Natural killer cell (primary cell): ENCODE measurements around the gene ANKFN1. TPM values are rescaled to one million over a fixed set of nuclear protein-coding genes. Genes with fewer than 3 reads are reported as not detected.

Source experiments
- ATAC-seq, 3 donors: fragments of 150-1000 bp in 2 of 3; fragments of 200-7000 bp in 1 of 3; cut with Tn5 transposase; 1 replicate in 1 of 3; 2 replicates in 2 of 3; pipeline ENCODE4 v1.10.0; 2021; ENCODE audit warnings: mild to moderate bottlenecking in 2 of 3, moderate library complexity in 2 of 3
- DNase-seq, 2 donors: peaks; one replicate each; pipeline versions ENCODE4 v3.0.0 to v3.0.0-alpha.2; 2013 to 2021; ENCODE audit warnings: mixed read lengths in 1 of 2
- H3K27ac ChIP-seq: one replicate; pipeline ENCODE4 v1.5.1; 2013; ENCODE audit warnings: mild to moderate bottlenecking, low read length
- H3K27me3 ChIP-seq: one replicate; pipeline ENCODE4 v1.6.1; 2013; ENCODE audit warnings: low read length; ENCODE audit not compliant: control insufficient read depth, insufficient read depth
- H3K36me3 ChIP-seq: one replicate; pipeline ENCODE4 v1.6.1; 2013; ENCODE audit warnings: low read length; ENCODE audit not compliant: control insufficient read depth, insufficient read depth
- H3K4me1 ChIP-seq: one replicate; pipeline ENCODE4 v1.6.1; 2013; ENCODE audit warnings: low read length; ENCODE audit not compliant: control insufficient read depth, insufficient read depth
- H3K4me3 ChIP-seq: one replicate; pipeline ENCODE4 v1.5.1; 2013; ENCODE audit warnings: low read length
- H3K9me3 ChIP-seq: one replicate; pipeline ENCODE4 v1.6.1; 2013; ENCODE audit warnings: low read length; ENCODE audit not compliant: control insufficient read depth, insufficient read depth
- H3K27ac Mint-ChIP-seq, 2 donors: one replicate each; pipeline ENCODE4 v1.8.0; 2022; ENCODE audit warnings: mild to moderate bottlenecking in 2 of 2, mixed read lengths in 2 of 2, moderate library complexity in 1 of 2
- H3K27me3 Mint-ChIP-seq, 2 donors: one replicate each; pipeline ENCODE4 v1.8.0; 2022; ENCODE audit warnings: low read depth in 2 of 2, mixed read lengths in 2 of 2
- H3K36me3 Mint-ChIP-seq: one replicate; pipeline ENCODE4 v1.8.0; 2022; ENCODE audit warnings: mixed read lengths
- H3K4me1 Mint-ChIP-seq, 2 donors: one replicate each; pipeline ENCODE4 v1.8.0; 2022; ENCODE audit warnings: mixed read lengths in 2 of 2
- H3K4me3 Mint-ChIP-seq: one replicate; pipeline ENCODE4 v1.8.0; 2022; ENCODE audit warnings: mild to moderate bottlenecking, moderate library complexity, mixed read lengths
- H3K9me3 Mint-ChIP-seq, 2 donors: one replicate each; pipeline ENCODE4 v1.8.0; 2022; ENCODE audit warnings: mixed read lengths in 2 of 2
- WGBS: methylation state at CpG from one replicate; pipeline ENCODE4 v1.1.7; 2013; ENCODE audit warnings: missing lambda C conversion rate; ENCODE audit not compliant: insufficient coverage; 5-methylcytosine and 5-hydroxymethylcytosine counted together
- intact Hi-C: fragments of 100-400 bp; cut with micrococcal nuclease; formaldehyde crosslinking; loops from one replicate; pipeline ENCODE4 v1.14.2; 2022
- total RNA-seq, 4 donors: library from RNA; stranded (reverse); fragments of 120-200 nt in 1 of 4; gene quantifications; one replicate each; pipeline versions ENCODE4 v1.2.3 to v1.2.4, GENCODE V29; 2013 to 2022
- TF ChIP-seq, protein P1 (sequence below): fragments of 200-600 bp; IDR thresholded peaks from one replicate; pipeline ENCODE4 v1.8.0; 2022; ENCODE audit warnings: antibody characterized with exemption

Gene ANKFN1
- total RNA-seq, 3 donors from 2014 or later (not counting 1 experiment from before 2014, with no cell fraction given) = not detected

DNA sequence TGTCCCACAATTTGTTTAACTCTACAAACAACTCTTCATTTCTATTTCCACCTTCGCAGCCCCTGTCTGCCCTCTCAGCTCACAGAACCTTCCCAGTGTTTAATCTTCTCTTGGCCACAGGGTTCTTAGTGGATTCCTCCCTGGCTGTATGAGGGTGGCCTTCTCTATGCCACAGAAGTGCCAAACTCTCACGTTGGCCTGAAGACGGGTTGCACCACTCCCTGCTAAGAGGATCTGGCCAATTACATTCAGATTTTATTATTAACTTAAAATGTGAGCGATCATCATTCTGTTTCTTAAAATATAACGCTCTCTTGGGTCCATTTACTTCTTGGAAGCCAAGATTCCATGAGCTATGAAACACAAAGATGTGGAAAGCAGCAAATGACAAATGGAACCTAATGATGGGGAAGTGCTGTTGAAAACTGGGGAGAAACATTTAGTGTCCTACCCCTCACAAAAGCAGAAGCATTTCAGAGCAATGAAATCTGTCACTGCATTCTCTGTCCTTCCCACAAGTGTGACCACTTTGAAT, 348.9 kb downstream of the ANKFN1 start:
- H3K9me3 ChIP-seq = no peaks in the 10 kb centered on the region
- Mint-ChIP-seq H3K4me3 (no peak overlapping the region), H3K9me3 (no peaks in the 10 kb centered on the region), H3K27ac (no peak overlapping the region), H3K27me3 (peaks cover 0 to 4% of the 10 kb centered on the region in 2 donors), H3K36me3 (no peaks in the 10 kb centered on the region), H3K4me1 (no peaks in the 10 kb centered on the region)
- H3K4me1 ChIP-seq = no peaks in the 10 kb centered on the region
- intact Hi-C loops = no loop called here
- ATAC-seq (no peak), DNase-seq (no peak)
- TF ChIP-seq, protein P1, sequence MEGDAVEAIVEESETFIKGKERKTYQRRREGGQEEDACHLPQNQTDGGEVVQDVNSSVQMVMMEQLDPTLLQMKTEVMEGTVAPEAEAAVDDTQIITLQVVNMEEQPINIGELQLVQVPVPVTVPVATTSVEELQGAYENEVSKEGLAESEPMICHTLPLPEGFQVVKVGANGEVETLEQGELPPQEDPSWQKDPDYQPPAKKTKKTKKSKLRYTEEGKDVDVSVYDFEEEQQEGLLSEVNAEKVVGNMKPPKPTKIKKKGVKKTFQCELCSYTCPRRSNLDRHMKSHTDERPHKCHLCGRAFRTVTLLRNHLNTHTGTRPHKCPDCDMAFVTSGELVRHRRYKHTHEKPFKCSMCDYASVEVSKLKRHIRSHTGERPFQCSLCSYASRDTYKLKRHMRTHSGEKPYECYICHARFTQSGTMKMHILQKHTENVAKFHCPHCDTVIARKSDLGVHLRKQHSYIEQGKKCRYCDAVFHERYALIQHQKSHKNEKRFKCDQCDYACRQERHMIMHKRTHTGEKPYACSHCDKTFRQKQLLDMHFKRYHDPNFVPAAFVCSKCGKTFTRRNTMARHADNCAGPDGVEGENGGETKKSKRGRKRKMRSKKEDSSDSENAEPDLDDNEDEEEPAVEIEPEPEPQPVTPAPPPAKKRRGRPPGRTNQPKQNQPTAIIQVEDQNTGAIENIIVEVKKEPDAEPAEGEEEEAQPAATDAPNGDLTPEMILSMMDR = no peak
- peaks cover 3% of the 10 kb centered on the region for H3K27me3 ChIP-seq
- no peak overlapping the region for H3K4me3 ChIP-seq
- 86% methylated on average over 5 of the region's 5 CpGs for WGBS
- no peaks in the 10 kb centered on the region for H3K36me3 ChIP-seq
- no peak overlapping the region for H3K27ac ChIP-seq

- Histone ChIP-seq H3K4me1 (no peaks in the 10 kb centered on the region), H3K27me3 (peaks cover 3% of the 10 kb centered on the region), H3K4me3 (no peak overlapping the region), H3K27ac (no peak overlapping the region), H3K9me3 (no peaks in the 10 kb centered on the region), H3K36me3 (no peaks in the 10 kb centered on the region)
- Mint-ChIP-seq H3K27me3 (peaks cover 9 to 12% of the 10 kb centered on the region in 2 donors), H3K4me3 (no peak overlapping the region), H3K4me1 (no peaks in the 10 kb centered on the region), H3K36me3 (no peaks in the 10 kb centered on the region), H3K27ac (no peak overlapping the region), H3K9me3 (no peaks in the 10 kb centered on the region)
- TF ChIP-seq, protein P1 = no peak
- WGBS = no CpG with 5 or more reads among the region's 2 CpGs
- intact Hi-C loops = no loop called here
- ATAC-seq (no peak), DNase-seq (no peak)
These were observed 352.0 kb downstream of the ANKFN1 start for GRCh38 chr17:56505154-56505756.

- intact Hi-C loops = no loop called here
- no peak overlapping the region for H3K4me3 Mint-ChIP-seq
- Histone ChIP-seq H3K4me3 (no peak overlapping the region), H3K27ac (no peak overlapping the region), H3K27me3 (peaks cover 3% of the 10 kb centered on the region), H3K9me3 (no peaks in the 10 kb centered on the region), H3K4me1 (no peaks in the 10 kb centered on the region), H3K36me3 (no peaks in the 10 kb centered on the region)
- no peak overlapping the region for H3K27ac Mint-ChIP-seq
- H3K9me3 Mint-ChIP-seq = no peaks in the 10 kb centered on the region
- H3K27me3 Mint-ChIP-seq = peaks cover 8 to 9% of the 10 kb centered on the region in 2 donors
- TF ChIP-seq, protein P1 = no peak
- H3K4me1 Mint-ChIP-seq = no peaks in the 10 kb centered on the region
- no peak for ATAC-seq
- DNase-seq = no peak
- H3K36me3 Mint-ChIP-seq = no peaks in the 10 kb centered on the region
These were observed 353.1 kb downstream of the ANKFN1 start for GRCh38 chr17:56506349-56506748.
